ENCODE data around the gene STAMBPL1.

- TF ChIP-seq CTCF (IDR thresholded peaks at IDR 0.05) (no peak), POLR2AphosphoS5 (IDR thresholded peaks at IDR 0.05) (no peak)
Observed at GRCh38 chr10:88920198-88920597, 40.2 kb downstream of the STAMBPL1 start.
